Measurements from ENCODE around the gene MICU1. TPM values are rescaled to one million over a fixed set of nuclear protein-coding genes. Genes with fewer than 3 reads are reported as not detected.

Gene MICU1
- total RNA-seq, 2 experiments from 2014 or later: 9.4 to 12.1 TPM

DNA sequence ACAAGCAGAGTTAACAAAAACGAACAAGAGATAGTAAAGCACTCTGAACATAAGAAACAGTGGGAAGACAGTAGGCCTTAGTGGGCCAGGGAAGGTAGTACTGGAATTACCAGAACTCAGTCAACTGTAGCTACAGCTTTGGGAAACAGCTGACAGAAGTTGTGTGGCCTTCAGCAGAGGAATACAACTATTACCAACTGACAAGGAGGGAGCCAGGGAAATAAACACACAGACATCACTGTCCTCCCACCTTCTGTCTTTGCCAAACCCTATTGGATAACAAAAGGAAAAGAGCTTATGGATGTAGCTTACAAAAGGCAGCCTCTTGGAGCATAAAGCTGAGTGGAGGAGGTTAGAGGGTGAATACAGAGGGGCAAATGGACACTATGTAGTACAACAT, 15.4 kb downstream of the MICU1 start:
- Histone ChIP-seq H3K27ac (ENCODE audit: low read depth in 1 of 2, low read length in 2 of 2) (no peak overlapping the region), H3K4me3 (ENCODE audit: low read length) (no peak overlapping the region), H3K36me3 (ENCODE audit: insufficient read depth, low read length) (no peaks in the 10 kb centered on the region), H3K4me1 (ENCODE audit: insufficient read depth, low read length) (no peaks in the 10 kb centered on the region), H3K27me3 (ENCODE audit: control insufficient read depth in 1 of 2, insufficient read depth in 2 of 2, low read length in 2 of 2) (no peaks in the 10 kb centered on the region), H3K9me3 (ENCODE audit: control insufficient read depth in 1 of 2, insufficient read depth in 1 of 2, low read length in 2 of 2) (peaks cover 0 to under 1% of the 10 kb centered on the region in 2 experiments)
- no peak for ATAC-seq (ENCODE audit: poor library complexity)
- POLR2A ChIA-PET: no interaction called here
- Mint-ChIP-seq H3K36me3 (ENCODE audit: low read depth) (peaks cover 28% of the 10 kb centered on the region), H3K4me3 (no peak overlapping the region), H3K4me1 (ENCODE audit: low read depth) (peaks cover 17% of the 10 kb centered on the region), H3K27ac (no peak overlapping the region), H3K9me3 (no peaks in the 10 kb centered on the region), H3K27me3 (no peaks in the 10 kb centered on the region)
- DNase-seq: no peak
- CTCF ChIA-PET: no interaction called here
- intact Hi-C loops (cut with DNase I, micrococcal nuclease): no loop called here
- TF ChIP-seq CTCF (IDR thresholded peaks at IDR 0.05): no peak

DNA sequence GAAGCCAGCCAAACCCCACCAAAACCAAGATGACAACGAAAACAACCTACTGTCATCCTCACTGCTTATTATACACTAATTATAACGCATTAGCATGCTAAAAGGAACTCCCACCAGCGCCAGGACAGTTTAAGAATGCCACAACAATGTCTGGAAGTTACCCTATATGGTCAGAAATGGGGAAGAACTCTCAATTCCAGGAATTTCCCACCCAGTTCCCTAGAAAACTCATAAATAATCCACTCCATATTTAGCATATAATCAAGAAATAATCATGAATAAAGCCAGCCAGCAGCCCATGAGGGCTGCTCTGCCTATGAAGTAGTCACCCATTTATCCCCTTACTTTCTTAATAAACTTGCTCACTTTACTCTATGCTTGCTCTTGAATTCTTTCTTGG, 20.8 kb downstream of the MICU1 start:
- intact Hi-C loops (cut with DNase I, micrococcal nuclease): no loop called here
- H3K9me3 Mint-ChIP-seq: no peaks in the 10 kb centered on the region
- no peaks in the 10 kb centered on the region for H3K27me3 Mint-ChIP-seq
- no peak overlapping the region for H3K4me3 ChIP-seq (ENCODE audit: low read length)
- no peak overlapping the region for H3K27ac Mint-ChIP-seq
- DNase-seq (no peak), ATAC-seq (ENCODE audit: poor library complexity) (no peak)
- peaks cover 10% of the 10 kb centered on the region for H3K36me3 Mint-ChIP-seq (ENCODE audit: low read depth)
- no peak overlapping the region for H3K27ac ChIP-seq (ENCODE audit: low read depth in 1 of 2, low read length in 2 of 2)
- ChIA-PET CTCF (no interaction called here), POLR2A (no interaction called here)
- no peaks in the 10 kb centered on the region for H3K27me3 ChIP-seq (ENCODE audit: control insufficient read depth in 1 of 2, insufficient read depth in 2 of 2, low read length in 2 of 2)
- H3K4me1 ChIP-seq (ENCODE audit: insufficient read depth, low read length): no peaks in the 10 kb centered on the region
- TF ChIP-seq CTCF (IDR thresholded peaks at IDR 0.05): no peak
- H3K4me3 Mint-ChIP-seq: no peak overlapping the region
- H3K36me3 ChIP-seq (ENCODE audit: insufficient read depth, low read length): no peaks in the 10 kb centered on the region
- H3K4me1 Mint-ChIP-seq (ENCODE audit: low read depth): peaks cover 3% of the 10 kb centered on the region
- no peaks in the 10 kb centered on the region for H3K9me3 ChIP-seq (ENCODE audit: control insufficient read depth in 1 of 2, insufficient read depth in 1 of 2, low read length in 2 of 2)

DNA sequence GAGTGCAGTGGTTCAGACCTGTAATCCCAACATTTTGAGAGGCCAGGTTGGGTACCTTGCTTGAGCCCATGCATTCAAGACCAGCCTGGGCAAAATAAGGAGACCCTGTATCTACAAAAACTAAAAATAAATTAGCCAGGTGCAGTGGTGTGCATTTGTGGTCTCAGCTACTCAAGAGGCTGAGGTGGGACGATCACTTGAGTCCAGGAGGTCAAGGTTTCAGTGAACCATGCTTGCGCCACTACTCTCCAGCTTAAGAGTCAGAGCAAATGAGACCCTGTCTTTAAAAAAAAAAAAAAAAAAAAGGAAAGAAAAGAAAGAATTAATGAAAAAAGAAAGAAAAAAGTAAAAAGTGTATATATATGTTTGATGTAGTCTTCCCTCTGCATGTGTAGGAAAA, 24.7 kb downstream of the MICU1 start:
- Mint-ChIP-seq H3K27me3 (no peaks in the 10 kb centered on the region), H3K27ac (no peak overlapping the region), H3K4me3 (no peak overlapping the region), H3K36me3 (ENCODE audit: low read depth) (peaks cover 4% of the 10 kb centered on the region), H3K4me1 (ENCODE audit: low read depth) (no peaks in the 10 kb centered on the region), H3K9me3 (no peaks in the 10 kb centered on the region)
- POLR2A ChIA-PET: no interaction called here
- ATAC-seq (ENCODE audit: poor library complexity) (no peak), DNase-seq (no peak)
- TF ChIP-seq CTCF (IDR thresholded peaks at IDR 0.05): no peak
- CTCF ChIA-PET: interaction anchor here (0.7 kb wide), 1 partner anchor 1525 kb away, joined by 5 read pairs; no protein-coding TSS in a partner anchor
- intact Hi-C loops (cut with DNase I, micrococcal nuclease): no loop called here
- H3K4me1 ChIP-seq (ENCODE audit: insufficient read depth, low read length): no peaks in the 10 kb centered on the region
- no peaks in the 10 kb centered on the region for H3K9me3 ChIP-seq (ENCODE audit: control insufficient read depth in 1 of 2, insufficient read depth in 1 of 2, low read length in 2 of 2)
- no peak overlapping the region for H3K4me3 ChIP-seq (ENCODE audit: low read length)
- no peak overlapping the region for H3K27ac ChIP-seq (ENCODE audit: low read depth in 1 of 2, low read length in 2 of 2)
- H3K27me3 ChIP-seq (ENCODE audit: control insufficient read depth in 1 of 2, insufficient read depth in 2 of 2, low read length in 2 of 2): no peaks in the 10 kb centered on the region
- peaks cover 3% of the 10 kb centered on the region for H3K36me3 ChIP-seq (ENCODE audit: insufficient read depth, low read length)
